GM12878 (cell line): Measurements from ENCODE around the gene KLC4. TPM values are rescaled to one million over a fixed set of nuclear protein-coding genes. Genes with fewer than 3 reads are reported as not detected.
A peak's percentile ranks its signal among the peaks of the same experiment; 100 is the strongest.

Experiments
- GABPA ChIP-seq: IDR thresholded peaks from 2 replicates; pipeline ENCODE4 v1.6.1; 2014; ENCODE audit warnings: antibody characterized with exemption, low read depth, mild to moderate bottlenecking, inconsistent platforms
- HDGF ChIP-seq: fragments of 450-650 bp; IDR thresholded peaks from 2 replicates; pipeline ENCODE4 v1.6.1; 2016; ENCODE audit warnings: antibody characterized with exemption
- JUNB ChIP-seq: IDR thresholded peaks from 2 replicates; pipeline ENCODE4 v1.6.1; 2016; ENCODE audit warnings: antibody characterized with exemption, mild to moderate bottlenecking
- ZNF24 ChIP-seq: fragments of 450-650 bp; IDR thresholded peaks from 2 replicates; pipeline ENCODE4 v1.6.1; 2017; ENCODE audit warnings: antibody characterized with exemption, mild to moderate bottlenecking
- polyA plus RNA-seq, 11 experiments: library from polyadenylated mRNA; depleted of rRNA in 4 of 11; unstranded in 6 of 11; stranded (reverse) in 5 of 11; fragments of >200 nt; fragmentation: Nextera tagmentation in 4 of 11; fragmentation: Illumina TruSeq in 1 of 11; extraction: Ambion mirVana in 4 of 11; extraction: Trizol in 1 of 11; gene quantifications; 1 replicate in 1 of 11; 2 replicates in 10 of 11; pipeline versions ENCODE4 v1.2.1 to v1.2.3, GENCODE V29; 2011 to 2016; ENCODE audit warnings: inconsistent platforms in 2 of 11, missing spikeins in 2 of 11, low read depth in 1 of 11
- total RNA-seq, 4 experiments: library from RNA; depleted of rRNA in 3 of 4; stranded (reverse); fragments of >200 nt in 3 of 4; fragmentation: Illumina TruSeq in 1 of 4; extraction: Trizol in 1 of 4; gene quantifications; 2 replicates each; pipeline versions ENCODE4 v1.2.1 to v1.2.3, GENCODE V29; 2013 to 2021
- TF ChIP-seq, protein P1 (sequence below): IDR thresholded peaks from 2 replicates; pipeline ENCODE4 v1.6.1; 2012; ENCODE audit warnings: improper control_type of control experiment, low read depth, low read length; ENCODE audit not compliant: insufficient replicate concordance
- TF ChIP-seq, protein P2 (sequence below): fragments of 450-650 bp; IDR thresholded peaks from 2 replicates; pipeline ENCODE4 v1.6.1; 2016; ENCODE audit warnings: mild to moderate bottlenecking
- TF ChIP-seq, protein P3 (sequence below): fragments of 450-650 bp; formaldehyde crosslinking; IDR thresholded peaks from 2 replicates; pipeline ENCODE4 v1.4.0; 2022; ENCODE audit warnings: mild to moderate bottlenecking, moderate library complexity

KLC4 gene
- total and polyA plus RNA-seq, 10 of the 15 experiments (the other 5 are each of a cell fraction or from before 2014, with no cell fraction given) = 0.90 to 13.4 (median 6.9) TPM

- TF ChIP-seq, protein P1, sequence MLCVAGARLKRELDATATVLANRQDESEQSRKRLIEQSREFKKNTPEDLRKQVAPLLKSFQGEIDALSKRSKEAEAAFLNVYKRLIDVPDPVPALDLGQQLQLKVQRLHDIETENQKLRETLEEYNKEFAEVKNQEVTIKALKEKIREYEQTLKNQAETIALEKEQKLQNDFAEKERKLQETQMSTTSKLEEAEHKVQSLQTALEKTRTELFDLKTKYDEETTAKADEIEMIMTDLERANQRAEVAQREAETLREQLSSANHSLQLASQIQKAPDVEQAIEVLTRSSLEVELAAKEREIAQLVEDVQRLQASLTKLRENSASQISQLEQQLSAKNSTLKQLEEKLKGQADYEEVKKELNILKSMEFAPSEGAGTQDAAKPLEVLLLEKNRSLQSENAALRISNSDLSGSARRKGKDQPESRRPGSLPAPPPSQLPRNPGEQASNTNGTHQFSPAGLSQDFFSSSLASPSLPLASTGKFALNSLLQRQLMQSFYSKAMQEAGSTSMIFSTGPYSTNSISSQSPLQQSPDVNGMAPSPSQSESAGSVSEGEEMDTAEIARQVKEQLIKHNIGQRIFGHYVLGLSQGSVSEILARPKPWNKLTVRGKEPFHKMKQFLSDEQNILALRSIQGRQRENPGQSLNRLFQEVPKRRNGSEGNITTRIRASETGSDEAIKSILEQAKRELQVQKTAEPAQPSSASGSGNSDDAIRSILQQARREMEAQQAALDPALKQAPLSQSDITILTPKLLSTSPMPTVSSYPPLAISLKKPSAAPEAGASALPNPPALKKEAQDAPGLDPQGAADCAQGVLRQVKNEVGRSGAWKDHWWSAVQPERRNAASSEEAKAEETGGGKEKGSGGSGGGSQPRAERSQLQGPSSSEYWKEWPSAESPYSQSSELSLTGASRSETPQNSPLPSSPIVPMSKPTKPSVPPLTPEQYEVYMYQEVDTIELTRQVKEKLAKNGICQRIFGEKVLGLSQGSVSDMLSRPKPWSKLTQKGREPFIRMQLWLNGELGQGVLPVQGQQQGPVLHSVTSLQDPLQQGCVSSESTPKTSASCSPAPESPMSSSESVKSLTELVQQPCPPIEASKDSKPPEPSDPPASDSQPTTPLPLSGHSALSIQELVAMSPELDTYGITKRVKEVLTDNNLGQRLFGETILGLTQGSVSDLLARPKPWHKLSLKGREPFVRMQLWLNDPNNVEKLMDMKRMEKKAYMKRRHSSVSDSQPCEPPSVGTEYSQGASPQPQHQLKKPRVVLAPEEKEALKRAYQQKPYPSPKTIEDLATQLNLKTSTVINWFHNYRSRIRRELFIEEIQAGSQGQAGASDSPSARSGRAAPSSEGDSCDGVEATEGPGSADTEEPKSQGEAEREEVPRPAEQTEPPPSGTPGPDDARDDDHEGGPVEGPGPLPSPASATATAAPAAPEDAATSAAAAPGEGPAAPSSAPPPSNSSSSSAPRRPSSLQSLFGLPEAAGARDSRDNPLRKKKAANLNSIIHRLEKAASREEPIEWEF = peak; percentile 38
- TF ChIP-seq, protein P2, sequence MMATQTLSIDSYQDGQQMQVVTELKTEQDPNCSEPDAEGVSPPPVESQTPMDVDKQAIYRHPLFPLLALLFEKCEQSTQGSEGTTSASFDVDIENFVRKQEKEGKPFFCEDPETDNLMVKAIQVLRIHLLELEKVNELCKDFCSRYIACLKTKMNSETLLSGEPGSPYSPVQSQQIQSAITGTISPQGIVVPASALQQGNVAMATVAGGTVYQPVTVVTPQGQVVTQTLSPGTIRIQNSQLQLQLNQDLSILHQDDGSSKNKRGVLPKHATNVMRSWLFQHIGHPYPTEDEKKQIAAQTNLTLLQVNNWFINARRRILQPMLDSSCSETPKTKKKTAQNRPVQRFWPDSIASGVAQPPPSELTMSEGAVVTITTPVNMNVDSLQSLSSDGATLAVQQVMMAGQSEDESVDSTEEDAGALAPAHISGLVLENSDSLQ = peak; percentile 30; the same call in 1 of the 2 replicates
- peak; percentile 65 for TF ChIP-seq JUNB
- no peak for TF ChIP-seq HDGF
- TF ChIP-seq ZNF24 = no peak
- TF ChIP-seq, protein P3, sequence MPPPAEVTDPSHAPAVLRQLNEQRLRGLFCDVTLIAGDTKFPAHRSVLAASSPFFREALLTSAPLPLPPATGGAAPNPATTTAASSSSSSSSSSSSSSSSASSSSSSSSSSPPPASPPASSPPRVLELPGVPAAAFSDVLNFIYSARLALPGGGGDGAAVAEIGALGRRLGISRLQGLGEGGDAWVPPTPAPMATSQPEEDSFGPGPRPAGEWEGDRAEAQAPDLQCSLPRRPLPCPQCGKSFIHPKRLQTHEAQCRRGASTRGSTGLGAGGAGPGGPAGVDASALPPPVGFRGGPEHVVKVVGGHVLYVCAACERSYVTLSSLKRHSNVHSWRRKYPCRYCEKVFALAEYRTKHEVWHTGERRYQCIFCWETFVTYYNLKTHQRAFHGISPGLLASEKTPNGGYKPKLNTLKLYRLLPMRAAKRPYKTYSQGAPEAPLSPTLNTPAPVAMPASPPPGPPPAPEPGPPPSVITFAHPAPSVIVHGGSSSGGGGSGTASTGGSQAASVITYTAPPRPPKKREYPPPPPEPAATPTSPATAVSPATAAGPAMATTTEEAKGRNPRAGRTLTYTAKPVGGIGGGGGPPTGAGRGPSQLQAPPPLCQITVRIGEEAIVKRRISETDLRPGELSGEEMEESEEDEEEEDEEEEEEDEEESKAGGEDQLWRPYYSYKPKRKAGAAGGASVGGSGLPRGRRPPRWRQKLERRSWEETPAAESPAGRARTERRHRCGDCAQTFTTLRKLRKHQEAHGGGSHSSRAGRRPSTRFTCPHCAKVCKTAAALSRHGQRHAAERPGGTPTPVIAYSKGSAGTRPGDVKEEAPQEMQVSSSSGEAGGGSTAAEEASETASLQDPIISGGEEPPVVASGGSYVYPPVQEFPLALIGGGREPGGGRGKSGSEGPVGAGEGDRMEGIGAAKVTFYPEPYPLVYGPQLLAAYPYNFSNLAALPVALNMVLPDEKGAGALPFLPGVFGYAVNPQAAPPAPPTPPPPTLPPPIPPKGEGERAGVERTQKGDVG (CRISPR knock-in tag) = no peak
- no peak for TF ChIP-seq GABPA
These were observed 26.7 kb downstream of the KLC4 start (continued) for GRCh38 chr6:43086022-43086658.
